ENCODE measurements around the gene HNRNPM.

HNRNPM gene

GRCh38 chr19:8511573-8512101, 66.9 kb downstream of the HNRNPM start:
- Histone ChIP-seq H3K4me1 (ENCODE audit: low read length) (no peaks in the 10 kb centered on the region), H3K27me3 (replicated peaks; ENCODE audit: insufficient read depth, low read length) (peaks cover 12% of the 10 kb centered on the region), H3K9me3 (replicated peaks; ENCODE audit: insufficient read depth, low read length) (no peaks in the 10 kb centered on the region), H3K4me2 (ENCODE audit: low read depth, low read length) (no peak overlapping the region), H2AFZ (ENCODE audit: low read length) (no peak overlapping the region), H3K9ac (ENCODE audit: low read length) (no peak overlapping the region), H3K36me3 (replicated peaks; ENCODE audit: insufficient read depth, low read length) (no peaks in the 10 kb centered on the region), H3K9me2 (replicated peaks; ENCODE audit: insufficient read depth, low read length) (no peaks in the 10 kb centered on the region), H3K27ac (ENCODE audit: low read length) (no peak overlapping the region), H4K20me1 (ENCODE audit: insufficient read depth, low read length) (no peaks in the 10 kb centered on the region), H3K4me3 (ENCODE audit: low read length) (no peak overlapping the region), H3F3A (ENCODE audit: insufficient read depth, low read length) (no peaks in the 10 kb centered on the region), H3K79me2 (ENCODE audit: low read length) (no peaks in the 10 kb centered on the region)
- TF ChIP-seq CTCF (IDR thresholded peaks at IDR 0.05; ENCODE audit: low read length) (0 out of 2 replicates have a peak, but pooled peaks have one; percentile 9), EZH2phosphoT487 (IDR thresholded peaks at IDR 0.05; ENCODE audit: low read length) (no peak)
- DNase-seq = no peak

GRCh38 chr19:8512115-8512967, 67.6 kb downstream of the HNRNPM start:
- H3K36me3 ChIP-seq (replicated peaks; ENCODE audit: insufficient read depth, low read length) = no peaks in the 10 kb centered on the region
- no peak overlapping the region for H3K4me3 ChIP-seq (ENCODE audit: low read length)
- H3K9me3 ChIP-seq (replicated peaks; ENCODE audit: insufficient read depth, low read length) = no peaks in the 10 kb centered on the region
- no peaks in the 10 kb centered on the region for H3K4me1 ChIP-seq (ENCODE audit: low read length)
- no peak for DNase-seq
- no peak overlapping the region for H3K4me2 ChIP-seq (ENCODE audit: low read depth, low read length)
- TF ChIP-seq EZH2 (optimal IDR thresholded peaks at IDR 0.05; ENCODE audit: low read depth, low read length) (no peak), CTCF (IDR thresholded peaks at IDR 0.05; ENCODE audit: low read length) (no peak), EZH2phosphoT487 (IDR thresholded peaks at IDR 0.05; ENCODE audit: low read length) (no peak)
- H4K20me1 ChIP-seq (ENCODE audit: insufficient read depth, low read length) = no peaks in the 10 kb centered on the region
- H3K27me3 ChIP-seq (replicated peaks; ENCODE audit: insufficient read depth, low read length) = peaks cover 15% of the 10 kb centered on the region
- no peak overlapping the region for H3K9ac ChIP-seq (ENCODE audit: low read length)
- no peak overlapping the region for H3K27ac ChIP-seq (ENCODE audit: low read length)
- no peak overlapping the region for H2AFZ ChIP-seq (ENCODE audit: low read length)
- no peaks in the 10 kb centered on the region for H3K9me2 ChIP-seq (replicated peaks; ENCODE audit: insufficient read depth, low read length)
- no peaks in the 10 kb centered on the region for H3K79me2 ChIP-seq (ENCODE audit: low read length)
- no peaks in the 10 kb centered on the region for H3F3A ChIP-seq (ENCODE audit: insufficient read depth, low read length)

- Histone ChIP-seq H3K4me3 (ENCODE audit: low read length) (peak overlapping the region; percentile 69), H3F3A (ENCODE audit: insufficient read depth, low read length) (no peaks in the 10 kb centered on the region), H3K9ac (ENCODE audit: low read length) (peak overlapping the region; percentile 93), H3K4me2 (ENCODE audit: low read depth, low read length) (peak overlapping the region; percentile 49; the same call in 1 of the 2 replicates), H3K9me2 (replicated peaks; ENCODE audit: insufficient read depth, low read length) (no peaks in the 10 kb centered on the region), H3K27ac (ENCODE audit: low read length) (peak overlapping the region; percentile 81; the same call in 1 of the 2 replicates), H2AFZ (ENCODE audit: low read length) (peak overlapping the region; percentile 65), H3K79me2 (ENCODE audit: low read length) (no peaks in the 10 kb centered on the region), H4K20me1 (ENCODE audit: insufficient read depth, low read length) (no peaks in the 10 kb centered on the region), H3K27me3 (replicated peaks; ENCODE audit: insufficient read depth, low read length) (peaks cover 24% of the 10 kb centered on the region), H3K36me3 (replicated peaks; ENCODE audit: insufficient read depth, low read length) (no peaks in the 10 kb centered on the region), H3K4me1 (ENCODE audit: low read length) (no peaks in the 10 kb centered on the region), H3K9me3 (replicated peaks; ENCODE audit: insufficient read depth, low read length) (no peaks in the 10 kb centered on the region)
- no peak for DNase-seq
- TF ChIP-seq EZH2 (optimal IDR thresholded peaks at IDR 0.05; ENCODE audit: low read depth, low read length) = no peak
- no peak for TF ChIP-seq EZH2phosphoT487 (IDR thresholded peaks at IDR 0.05; ENCODE audit: low read length)
- no peak for TF ChIP-seq CTCF (IDR thresholded peaks at IDR 0.05; ENCODE audit: low read length)
These were observed 68.4 kb downstream of the HNRNPM start for GRCh38 chr19:8513036-8513686.
